Osteoblast (primary cell): ENCODE measurements around the gene ABCC5. TPM values are rescaled to one million over a fixed set of nuclear protein-coding genes. Genes with fewer than 3 reads are reported as not detected.

Source experiments
- DNase-seq: peaks from one replicate; pipeline ENCODE4 v3.0.0; 2011; ENCODE audit warnings: low spot score, mixed read lengths; ENCODE audit not compliant: insufficient read length; ENCODE audit errors: missing footprints
- H2AFZ ChIP-seq: 2 replicates; pipeline ENCODE4 v1.6.0; 2011; ENCODE audit warnings: mild to moderate bottlenecking, low read length
- H3K27ac ChIP-seq: 2 replicates; pipeline ENCODE4 v1.5.1; 2011; ENCODE audit warnings: mild to moderate bottlenecking, low read depth, low read length, moderate library complexity
- H3K27me3 ChIP-seq: 2 replicates; pipeline ENCODE4 v1.6.0; 2012; ENCODE audit warnings: mild to moderate bottlenecking, control low read depth, inconsistent platforms, low read length, moderate library complexity; ENCODE audit not compliant: insufficient read depth
- H3K36me3 ChIP-seq: 2 replicates; pipeline ENCODE4 v1.5.1; 2011; ENCODE audit warnings: mild to moderate bottlenecking, low read length, control low read depth, moderate library complexity; ENCODE audit not compliant: insufficient read depth
- H3K4me1 ChIP-seq: 2 replicates; pipeline ENCODE4 v1.5.1; 2011; ENCODE audit warnings: mild to moderate bottlenecking, low read length, control low read depth, moderate library complexity; ENCODE audit not compliant: insufficient read depth
- H3K4me2 ChIP-seq: 2 replicates; pipeline ENCODE4 v1.6.0; 2011; ENCODE audit warnings: mild to moderate bottlenecking, low read length; ENCODE audit not compliant: insufficient read depth
- H3K4me3 ChIP-seq: fragments of 200-600 bp; sonication (generic); 3 replicates; pipeline ENCODE4 v1.5.1; 2012; ENCODE audit warnings: mild to moderate bottlenecking, low read length, inconsistent platforms; ENCODE audit not compliant: insufficient read depth
- H3K79me2 ChIP-seq: 2 replicates; pipeline ENCODE4 v1.6.0; 2012; ENCODE audit warnings: mild to moderate bottlenecking, low read length, control low read depth, inconsistent platforms; ENCODE audit not compliant: insufficient read depth
- H3K9me3 ChIP-seq: 2 replicates; pipeline ENCODE4 v1.5.1; 2011; ENCODE audit warnings: low read depth, low read length, control low read depth
- H4K20me1 ChIP-seq: 2 replicates; pipeline ENCODE4 v1.6.0; 2012; ENCODE audit warnings: mild to moderate bottlenecking, low read length, control low read depth; ENCODE audit not compliant: insufficient read depth
- CTCF ChIP-seq: IDR thresholded peaks from 2 replicates; pipeline ENCODE4 v1.5.1; 2011; ENCODE audit warnings: mild to moderate bottlenecking, low read depth, low read length, moderate library complexity; ENCODE audit errors: extremely low read depth
- total RNA-seq: library from RNA; depleted of rRNA; stranded (reverse); fragments of >200 nt; gene quantifications from 2 replicates; pipeline ENCODE4 v1.2.3, GENCODE V29; 2012

Gene ABCC5
- total RNA-seq, 1 donor, result 19.2 TPM

DNA sequence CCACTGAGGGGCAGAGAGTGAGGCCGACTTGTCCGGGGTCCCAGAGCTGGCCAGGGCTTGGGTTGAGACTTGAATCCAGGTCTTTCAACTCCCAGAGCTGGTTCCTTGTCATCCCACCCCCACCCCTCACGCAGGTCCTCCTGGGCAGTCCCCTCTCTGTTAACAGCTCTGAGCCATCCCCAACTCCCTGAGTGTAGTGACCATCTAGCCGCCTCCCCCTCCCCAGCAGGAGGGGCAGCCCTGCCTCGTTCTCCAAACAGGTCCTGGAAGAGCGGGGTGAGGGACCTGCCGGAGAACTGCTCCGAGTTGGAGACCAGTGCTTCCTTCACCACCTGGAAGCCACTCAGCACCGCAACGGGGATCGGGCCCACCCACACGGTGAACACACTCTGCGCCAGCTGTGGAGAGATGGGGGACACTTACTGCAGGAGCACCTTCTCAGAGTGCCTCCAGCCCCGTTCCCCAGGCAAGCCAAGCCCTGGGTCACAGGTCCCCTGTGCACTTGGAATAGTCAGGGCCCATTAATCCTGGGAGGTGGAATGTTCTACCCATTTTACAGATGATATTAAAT is 108.6 kb downstream of the ABCC5 start:
- no peaks in the 10 kb centered on the region for H3K9me3 ChIP-seq
- peaks cover 5% of the 10 kb centered on the region for H3K27me3 ChIP-seq
- H2AFZ ChIP-seq, result no peak overlapping the region
- H3K27ac ChIP-seq, result no peak overlapping the region
- H4K20me1 ChIP-seq, result no peaks in the 10 kb centered on the region
- H3K4me2 ChIP-seq, result no peak overlapping the region
- H3K4me1 ChIP-seq, result no peaks in the 10 kb centered on the region
- DNase-seq, result peak; percentile 72
- TF ChIP-seq CTCF, result no peak
- no peaks in the 10 kb centered on the region for H3K36me3 ChIP-seq
- H3K79me2 ChIP-seq, result no peaks in the 10 kb centered on the region
- H3K4me3 ChIP-seq, result no peak overlapping the region

DNA sequence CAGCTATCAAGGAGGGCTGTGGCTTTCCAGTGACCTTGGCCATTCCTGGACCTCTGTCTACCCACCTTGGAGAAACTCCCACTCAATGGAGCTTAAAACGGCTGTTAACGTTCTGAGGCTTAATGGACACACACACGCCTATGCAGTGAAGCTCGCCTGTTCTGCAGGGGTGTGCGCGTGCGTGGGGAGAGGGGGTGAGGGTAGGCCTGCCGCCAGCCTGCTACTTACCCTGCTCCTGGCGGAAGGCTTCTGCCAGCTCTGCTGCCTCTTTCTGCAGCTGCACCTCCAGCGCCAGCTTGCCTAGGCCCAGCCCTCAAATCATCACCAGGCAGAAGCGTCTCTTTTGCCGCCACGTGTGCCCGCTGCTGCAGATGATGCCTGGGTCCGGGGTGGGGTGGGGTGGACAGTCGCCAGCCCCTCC is 109.8 kb downstream of the ABCC5 start:
- Histone ChIP-seq H3K4me2 (no peak overlapping the region), H3K27ac (no peak overlapping the region), H3K27me3 (peaks cover 5% of the 10 kb centered on the region), H3K9me3 (no peaks in the 10 kb centered on the region), H2AFZ (no peak overlapping the region), H3K36me3 (no peaks in the 10 kb centered on the region), H4K20me1 (no peaks in the 10 kb centered on the region), H3K4me3 (no peak overlapping the region), H3K79me2 (no peaks in the 10 kb centered on the region), H3K4me1 (no peaks in the 10 kb centered on the region)
- no peak for TF ChIP-seq CTCF
- peak; percentile 57 for DNase-seq

DNA sequence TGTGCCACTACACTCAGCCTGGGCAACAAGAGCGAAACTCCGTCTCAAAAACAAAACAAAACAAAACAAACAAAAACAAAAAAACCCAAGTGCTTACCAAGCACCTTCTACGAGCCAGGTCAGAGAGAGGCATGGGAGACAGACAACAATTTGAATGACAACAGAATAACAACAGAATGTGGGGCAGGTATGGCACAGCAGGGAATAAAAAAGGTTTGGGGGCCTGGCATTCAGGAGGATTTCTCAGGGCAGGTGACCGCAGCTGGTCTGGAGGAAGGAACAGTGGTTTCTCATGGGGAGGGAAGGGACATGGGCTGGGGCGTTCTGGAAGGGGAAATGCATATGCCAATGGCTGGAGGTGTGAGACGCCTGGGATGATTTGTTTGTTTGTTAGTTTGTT is 110.5 kb downstream of the ABCC5 start:
- DNase-seq, result peak; percentile 42
- Histone ChIP-seq H3K4me1 (no peaks in the 10 kb centered on the region), H3K36me3 (no peaks in the 10 kb centered on the region), H3K9me3 (no peaks in the 10 kb centered on the region), H3K27me3 (peaks cover 5% of the 10 kb centered on the region), H3K4me3 (no peak overlapping the region), H3K79me2 (no peaks in the 10 kb centered on the region), H3K4me2 (no peak overlapping the region), H2AFZ (no peak overlapping the region), H4K20me1 (no peaks in the 10 kb centered on the region), H3K27ac (no peak overlapping the region)
- TF ChIP-seq CTCF, result no peak

DNA sequence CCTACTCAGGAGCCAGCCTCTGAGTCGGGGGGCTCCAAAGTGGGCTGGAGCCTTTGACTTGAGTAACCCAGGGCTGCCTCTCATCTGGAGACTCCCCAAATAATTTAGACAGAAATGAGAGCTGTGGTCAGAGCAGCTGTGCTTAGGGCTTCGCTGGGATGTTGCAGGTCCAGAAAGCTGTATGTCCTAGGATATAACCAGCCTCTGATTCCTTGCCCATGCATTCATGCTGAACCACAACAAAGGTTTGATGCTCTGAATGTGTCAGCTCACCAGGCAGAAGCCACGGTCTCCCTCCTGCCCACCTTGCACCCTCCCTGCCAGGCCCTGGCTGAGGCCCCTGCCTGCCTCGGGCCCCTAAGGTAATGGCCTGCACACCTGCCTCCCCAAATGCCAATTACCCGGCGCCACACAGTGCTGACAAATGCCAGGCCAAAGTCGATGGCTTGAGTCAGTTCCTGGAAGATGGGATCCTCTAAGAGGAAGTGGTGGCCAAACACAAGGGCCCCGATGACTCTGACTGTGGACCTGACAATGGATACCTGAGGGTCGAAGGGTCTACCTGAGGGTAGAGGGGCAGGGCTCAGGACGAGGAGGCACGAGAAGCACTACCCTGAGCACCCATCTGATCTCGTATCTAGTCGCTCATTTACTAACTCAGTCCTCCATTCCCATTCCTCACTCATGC is 111.3 kb downstream of the ABCC5 start:
- Histone ChIP-seq H4K20me1 (no peaks in the 10 kb centered on the region), H3K4me3 (no peak overlapping the region), H3K27ac (no peak overlapping the region), H3K9me3 (no peaks in the 10 kb centered on the region), H2AFZ (no peak overlapping the region), H3K36me3 (no peaks in the 10 kb centered on the region), H3K79me2 (no peaks in the 10 kb centered on the region), H3K4me2 (no peak overlapping the region), H3K27me3 (peaks cover 5% of the 10 kb centered on the region), H3K4me1 (no peaks in the 10 kb centered on the region)
- no peak for TF ChIP-seq CTCF
- DNase-seq, result no peak
